Ovary (tissue), 9 donors: ENCODE data around the gene VGLL2. TPM values are rescaled to one million over a fixed set of nuclear protein-coding genes. Genes with fewer than 3 reads are reported as not detected.

Source experiments
- DNase-seq, 5 donors: peaks; one replicate each; pipeline ENCODE4 v3.0.0-alpha.2; 2019 to 2020
- H3K27ac ChIP-seq, 2 donors: fragments of 200-600 bp; one replicate each; pipeline versions ENCODE4 v1.5.1 to v1.8.0; 2019 to 2022
- H3K27me3 ChIP-seq: fragments of 200-600 bp; one replicate; pipeline ENCODE4 v1.8.0; 2022
- H3K36me3 ChIP-seq: fragments of 200-600 bp; sonication (generic); one replicate; pipeline ENCODE4 v1.5.1; 2019
- H3K4me1 ChIP-seq: one replicate; pipeline ENCODE4 v1.8.1; 2013; ENCODE audit warnings: mild to moderate bottlenecking, moderate library complexity; ENCODE audit not compliant: insufficient read depth
- H3K4me3 ChIP-seq: fragments of 200-600 bp; sonication (generic); one replicate; pipeline ENCODE4 v1.5.1; 2017
- H3K9me3 ChIP-seq, 2 donors: fragments of 200-600 bp in 1 of 2; sonication (generic) in 1 of 2; one replicate each; pipeline versions ENCODE4 v1.5.1 to v1.8.1; 2013 to 2019; ENCODE audit warnings: mild to moderate bottlenecking in 1 of 2, moderate library complexity in 1 of 2
- EP300 ChIP-seq: sonication (generic); formaldehyde crosslinking; IDR thresholded peaks from one replicate; pipeline ENCODE4 v1.6.1; 2017; ENCODE audit warnings: antibody characterized with exemption
- POLR2A ChIP-seq: fragments of 450-650 bp; IDR thresholded peaks from one replicate; pipeline ENCODE4 v1.6.1; 2017; ENCODE audit warnings: antibody characterized with exemption, mild to moderate bottlenecking, moderate library complexity
- WGBS, 3 donors: extraction: QIAGEN DNeasy Blood & Tissue Kit in 1 of 3; methylation state at CpG; one replicate each; pipeline versions ENCODE4 v1.1.5 to v1.1.7; 2013 to 2017; 5-methylcytosine and 5-hydroxymethylcytosine counted together
- intact Hi-C, 4 donors: fragments of 100-400 bp; cut with DNase I; formaldehyde crosslinking; loops; one replicate each; pipeline versions ENCODE4 v1.11.0 to v1.15.1; 2022 to 2023
- polyA plus RNA-seq, 2 donors: library from polyadenylated mRNA; stranded (reverse); fragments of 200-250 nt in 1 of 2; fragments of 350-450 nt in 1 of 2; fragmentation: Illumina TruSeq in 1 of 2; extraction: RNeasy Lipid Tissue Mini Kit (QIAGEN cat#74804) in 1 of 2; gene quantifications; one replicate each; pipeline ENCODE4 v1.2.3, GENCODE V29; 2013 to 2014
- total RNA-seq, 7 donors: library from RNA; depleted of rRNA in 2 of 7; stranded (reverse); fragments of >200 nt in 2 of 7; fragmentation: NEBNext Ultra II Directional in 3 of 7; extraction: Animal tissue kit (Norgen Biotek cat#: 25700) in 3 of 7; gene quantifications; one replicate each; pipeline versions ENCODE4 v1.1.0 to v1.2.4, GENCODE V29; 2016 to 2023
- TF ChIP-seq, protein P1 (sequence below), 3 donors: fragments of 450-650 bp in 2 of 3; fragments of 200-600 bp in 1 of 3; IDR thresholded peaks; one replicate each; pipeline versions ENCODE4 v1.5.1 to v1.8.0; 2016 to 2022; ENCODE audit warnings: antibody characterized with exemption in 3 of 3, mild to moderate bottlenecking in 1 of 3
- donor health status: DM: no; HTN: no; CAD: no; lungs with moderate emphysema.
- donor health status: DM: no; HTN: no; CAD: no.
- donor health status: Bipolar disorder and iron deficiency.
- donor health status: DM: yes; HTN: yes; CAD: no.
- donor health status: DM: no; HTN: no; CAD: no.
- donor health status: DM: yes; HTN: yes; CAD: no.

The VGLL2 gene
- total and polyA plus RNA-seq, 9 donors = 0.25 TPM; not detected in 8

GRCh38 chr6:117267766-117268534 is 2.6 kb downstream of the VGLL2 start:
- H3K4me3 ChIP-seq = no peak overlapping the region
- no peaks in the 10 kb centered on the region for H3K36me3 ChIP-seq
- TF ChIP-seq, protein P1, sequence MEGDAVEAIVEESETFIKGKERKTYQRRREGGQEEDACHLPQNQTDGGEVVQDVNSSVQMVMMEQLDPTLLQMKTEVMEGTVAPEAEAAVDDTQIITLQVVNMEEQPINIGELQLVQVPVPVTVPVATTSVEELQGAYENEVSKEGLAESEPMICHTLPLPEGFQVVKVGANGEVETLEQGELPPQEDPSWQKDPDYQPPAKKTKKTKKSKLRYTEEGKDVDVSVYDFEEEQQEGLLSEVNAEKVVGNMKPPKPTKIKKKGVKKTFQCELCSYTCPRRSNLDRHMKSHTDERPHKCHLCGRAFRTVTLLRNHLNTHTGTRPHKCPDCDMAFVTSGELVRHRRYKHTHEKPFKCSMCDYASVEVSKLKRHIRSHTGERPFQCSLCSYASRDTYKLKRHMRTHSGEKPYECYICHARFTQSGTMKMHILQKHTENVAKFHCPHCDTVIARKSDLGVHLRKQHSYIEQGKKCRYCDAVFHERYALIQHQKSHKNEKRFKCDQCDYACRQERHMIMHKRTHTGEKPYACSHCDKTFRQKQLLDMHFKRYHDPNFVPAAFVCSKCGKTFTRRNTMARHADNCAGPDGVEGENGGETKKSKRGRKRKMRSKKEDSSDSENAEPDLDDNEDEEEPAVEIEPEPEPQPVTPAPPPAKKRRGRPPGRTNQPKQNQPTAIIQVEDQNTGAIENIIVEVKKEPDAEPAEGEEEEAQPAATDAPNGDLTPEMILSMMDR (IDR thresholded peaks at IDR 0.05) = no peak
- no peak for TF ChIP-seq EP300
- TF ChIP-seq POLR2A = no peak
- peaks cover 0 to 4% of the 10 kb centered on the region in 2 donors for H3K9me3 ChIP-seq
- H3K27me3 ChIP-seq = no peaks in the 10 kb centered on the region
- intact Hi-C loops = no loop called here
- H3K27ac ChIP-seq = no peak overlapping the region
- peaks cover 12% of the 10 kb centered on the region for H3K4me1 ChIP-seq
- DNase-seq = no peak
- 10 to 13% (median 10%) methylated on average over 11 of the region's 11 CpGs for WGBS, 3 donors

GRCh38 chr6:117268924-117269323 is 3.6 kb downstream of the VGLL2 start:
- WGBS, 3 donors = 20 to 31% (median 26%) methylated on average over 1 of the region's 1 CpG
- no peak for DNase-seq
- TF ChIP-seq POLR2A (no peak), EP300 (no peak)
- TF ChIP-seq, protein P1 (IDR thresholded peaks at IDR 0.05) = no peak

GRCh38 chr6:117269638-117270054 is 4.3 kb downstream of the VGLL2 start:
- no peak overlapping the region for H3K27ac ChIP-seq
- peaks cover 10% of the 10 kb centered on the region for H3K4me1 ChIP-seq
- no peaks in the 10 kb centered on the region for H3K27me3 ChIP-seq
- no peaks in the 10 kb centered on the region for H3K9me3 ChIP-seq
- DNase-seq = no peak
- WGBS, 3 donors = 5 to 10% (median 7%) methylated on average over 8 of the region's 8 CpGs
- no peaks in the 10 kb centered on the region for H3K36me3 ChIP-seq
- TF ChIP-seq, protein P1 (IDR thresholded peaks at IDR 0.05) = no peak
- TF ChIP-seq POLR2A (no peak), EP300 (no peak)
- intact Hi-C loops = no loop called here
- H3K4me3 ChIP-seq = no peak overlapping the region

More at GRCh38 chr6:117268924-117269323, 3.6 kb downstream of the VGLL2 start:
- intact Hi-C loops = no loop called here
- no peaks in the 10 kb centered on the region for H3K9me3 ChIP-seq
- H3K27ac ChIP-seq = no peak overlapping the region
- H3K36me3 ChIP-seq = no peaks in the 10 kb centered on the region
- peaks cover 12% of the 10 kb centered on the region for H3K4me1 ChIP-seq
- no peaks in the 10 kb centered on the region for H3K27me3 ChIP-seq
- H3K4me3 ChIP-seq = no peak overlapping the region

DNA sequence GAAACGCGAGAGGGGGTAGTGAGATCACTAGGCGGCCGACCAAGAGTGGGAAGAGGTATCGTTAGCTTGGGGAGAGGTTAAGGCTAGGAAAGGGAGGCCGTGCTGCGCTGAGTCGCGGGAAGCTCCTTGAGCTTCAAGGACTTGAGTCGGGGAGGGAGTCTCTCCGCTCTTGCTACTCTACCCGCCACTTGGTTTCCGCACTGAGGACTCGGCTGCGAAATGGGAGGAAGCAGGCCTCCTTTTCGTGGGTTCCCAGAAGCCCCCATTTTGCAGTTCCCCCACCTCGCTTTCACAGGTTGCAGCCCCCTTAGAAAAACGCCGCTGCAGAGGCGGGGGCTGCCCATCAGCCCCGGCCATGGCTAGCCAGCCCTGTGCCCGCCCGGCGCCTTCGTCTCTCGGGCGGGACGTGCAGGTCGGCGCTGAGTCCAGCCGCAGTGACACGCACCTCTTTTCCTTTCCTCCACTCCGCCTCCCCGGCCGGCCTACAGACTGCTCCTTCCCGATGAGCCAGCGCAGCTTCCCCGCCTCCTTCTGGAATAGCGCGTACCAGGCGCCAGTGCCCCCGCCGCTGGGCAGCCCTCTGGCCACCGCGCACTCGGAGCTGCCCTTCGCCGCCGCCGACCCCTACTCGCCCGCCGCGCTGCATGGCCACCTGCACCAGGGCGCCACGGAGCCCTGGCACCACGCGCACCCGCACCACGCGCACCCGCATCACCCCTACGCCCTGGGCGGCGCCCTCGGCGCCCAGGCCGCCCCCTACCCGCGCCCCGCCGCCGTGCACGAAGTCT is 4.9 kb downstream of the VGLL2 start:
- Histone ChIP-seq H3K27me3 (no peaks in the 10 kb centered on the region), H3K9me3 (no peaks in the 10 kb centered on the region), H3K4me1 (peaks cover 7% of the 10 kb centered on the region), H3K4me3 (no peak overlapping the region), H3K27ac (no peak overlapping the region), H3K36me3 (no peaks in the 10 kb centered on the region)
- intact Hi-C loops = no loop called here
- WGBS, 3 donors = 1 to 2% (median 2%) methylated on average over 54 to 74 of the region's 74 CpGs
- no peak for DNase-seq
- TF ChIP-seq, protein P1 (IDR thresholded peaks at IDR 0.05) = no peak
- no peak for TF ChIP-seq POLR2A
